ENCODE results near the gene TMPRSS9.
A peak's percentile ranks its signal among the peaks of the same experiment; 100 is the strongest.
"Not testable (repeated sequence)": the region's sequence is repeated elsewhere in the genome, so short reads cannot be mapped to it uniquely, and the experiment has no call there.

The TMPRSS9 gene

DNA sequence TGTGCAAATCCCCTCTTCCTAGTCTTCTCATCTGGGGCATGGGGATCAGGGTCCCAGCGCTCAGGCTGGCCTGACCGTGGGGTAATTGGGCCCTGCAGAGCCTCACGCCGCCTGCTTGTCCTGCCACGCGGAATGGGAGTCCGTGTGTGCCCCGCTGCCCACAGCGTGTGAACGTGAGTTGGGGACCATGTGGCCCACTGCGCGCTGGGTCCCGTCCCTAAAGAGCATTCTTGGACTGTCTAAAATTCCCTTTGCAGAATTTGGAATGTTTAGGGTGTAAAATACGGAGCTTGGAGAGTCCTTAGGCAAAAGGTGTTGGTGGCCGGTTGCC, 2.9 kb downstream of the TMPRSS9 start:
- DNase-seq = no peak

DNA sequence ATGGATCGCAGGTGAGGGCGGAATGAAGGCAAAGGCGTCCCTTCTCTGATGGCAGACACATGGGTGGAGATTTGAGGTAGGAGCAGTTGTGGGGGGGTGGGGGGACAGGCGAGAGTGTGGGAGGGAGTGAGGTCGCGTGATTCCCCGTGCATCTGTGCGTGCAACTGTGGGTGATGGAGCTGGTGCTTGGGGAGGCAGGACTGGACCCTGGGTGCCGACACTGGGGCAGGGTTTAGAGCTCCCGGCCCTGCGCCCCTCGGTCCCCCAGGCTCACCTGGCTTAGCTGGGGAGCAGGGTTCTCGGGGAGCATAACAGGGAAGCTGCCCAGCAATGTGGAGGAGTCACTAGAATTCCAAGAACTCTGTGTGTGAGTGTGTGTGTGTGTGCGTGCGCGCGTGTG, 3.4 kb downstream of the TMPRSS9 start:
- no peak for DNase-seq

DNA sequence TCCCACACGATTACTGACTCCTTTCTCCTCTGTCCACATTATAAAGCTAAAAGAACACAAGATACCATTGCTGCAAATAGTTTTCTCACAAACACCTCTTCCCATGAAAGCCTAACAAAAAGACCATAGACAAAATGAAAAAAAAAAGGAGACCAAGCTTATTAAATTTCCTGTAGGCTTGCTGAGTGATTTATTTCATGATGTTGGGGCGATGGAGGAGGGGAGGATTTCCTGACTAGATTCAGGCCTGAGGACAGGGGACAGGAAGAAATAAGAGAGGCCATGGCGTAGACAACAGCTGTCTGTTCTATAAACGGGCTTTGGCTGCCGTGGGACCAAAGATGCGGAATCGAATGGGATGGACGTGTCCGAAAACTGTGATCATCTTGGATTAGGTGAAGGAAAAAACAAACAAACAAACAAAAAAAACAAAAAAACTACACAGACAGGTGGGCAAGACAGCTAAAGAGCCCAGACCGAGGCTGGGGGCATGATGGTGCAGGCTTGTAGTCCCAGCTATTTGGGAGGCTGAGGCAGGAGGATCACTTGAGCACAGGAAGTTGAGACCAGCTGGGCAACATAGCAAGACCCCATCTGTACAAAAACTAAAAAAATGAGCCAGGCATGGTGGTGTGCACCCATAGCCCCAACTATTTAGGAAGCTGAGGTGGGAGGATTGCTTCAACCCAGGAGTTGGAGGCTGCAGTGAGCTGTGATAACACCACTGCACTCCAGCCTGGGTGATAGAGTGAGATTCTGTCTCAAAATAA, 5.3 kb downstream of the TMPRSS9 start:
- DNase-seq = no peak

DNA sequence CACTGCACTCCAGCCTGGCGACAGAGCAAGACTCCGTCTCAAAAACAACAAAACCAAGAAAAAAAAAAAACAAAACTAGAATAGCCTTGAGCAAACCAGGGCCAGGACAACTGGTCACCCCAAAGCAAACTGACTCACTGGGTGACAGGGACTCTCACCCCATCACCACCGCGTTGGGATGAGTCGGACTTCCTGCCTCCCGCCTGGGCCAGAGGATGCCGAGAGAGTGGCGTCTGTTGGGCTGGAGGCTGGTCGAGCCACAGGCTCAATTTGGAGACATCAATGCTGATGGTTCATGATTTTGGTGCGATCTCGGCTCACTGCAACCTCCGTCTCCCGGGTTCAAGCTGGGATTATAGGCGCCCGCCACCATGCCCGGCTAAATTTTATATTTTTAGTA, 11.6 kb downstream of the TMPRSS9 start:
- no peak for DNase-seq

DNA sequence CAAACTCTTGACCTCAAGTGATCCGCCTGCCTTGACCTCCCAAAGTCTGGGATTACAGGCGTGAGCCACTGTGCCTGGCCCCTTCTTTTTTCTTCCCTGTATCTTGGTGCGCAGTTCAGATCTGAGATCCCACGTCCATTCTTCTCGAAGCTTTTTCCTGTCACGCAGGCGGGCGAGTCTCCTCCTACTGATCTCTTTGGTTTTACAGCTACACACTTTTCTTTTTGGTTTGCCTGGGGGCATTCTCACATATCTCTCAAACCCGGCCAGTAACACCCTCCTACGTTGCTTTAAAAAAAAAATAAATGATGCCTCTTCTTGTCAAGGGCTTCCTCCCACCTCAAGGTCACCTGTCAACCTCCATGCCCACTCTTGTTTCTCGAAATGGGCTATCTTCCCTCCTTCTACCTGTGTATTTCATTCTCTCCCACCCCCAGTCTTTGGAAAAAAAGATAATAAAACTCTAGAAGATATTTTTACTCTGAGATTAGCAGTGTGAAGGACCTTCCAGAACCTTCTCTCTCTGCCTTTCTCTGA, 12.1 kb downstream of the TMPRSS9 start:
- DNase-seq = no peak

DNA sequence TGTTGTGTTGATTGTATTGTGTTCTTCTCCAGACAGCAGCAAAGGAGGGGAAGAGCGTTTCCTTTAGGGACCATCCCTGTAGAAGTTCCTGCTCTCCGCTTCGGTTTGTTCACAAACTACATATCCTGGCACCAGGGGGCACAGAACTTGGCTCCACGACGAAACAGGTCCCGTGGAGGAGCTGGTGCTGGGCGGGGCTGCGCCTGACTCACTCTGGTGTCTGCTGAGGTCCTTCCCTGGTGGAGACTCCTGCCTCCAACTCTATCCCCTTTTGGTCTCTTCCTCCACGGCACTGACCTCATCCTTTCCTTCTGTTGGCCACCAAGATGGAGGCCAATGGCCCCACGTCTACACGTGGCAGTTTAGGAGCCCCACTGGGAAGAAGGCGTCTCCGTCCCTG, 14.7 kb downstream of the TMPRSS9 start:
- no peak for DNase-seq

DNA sequence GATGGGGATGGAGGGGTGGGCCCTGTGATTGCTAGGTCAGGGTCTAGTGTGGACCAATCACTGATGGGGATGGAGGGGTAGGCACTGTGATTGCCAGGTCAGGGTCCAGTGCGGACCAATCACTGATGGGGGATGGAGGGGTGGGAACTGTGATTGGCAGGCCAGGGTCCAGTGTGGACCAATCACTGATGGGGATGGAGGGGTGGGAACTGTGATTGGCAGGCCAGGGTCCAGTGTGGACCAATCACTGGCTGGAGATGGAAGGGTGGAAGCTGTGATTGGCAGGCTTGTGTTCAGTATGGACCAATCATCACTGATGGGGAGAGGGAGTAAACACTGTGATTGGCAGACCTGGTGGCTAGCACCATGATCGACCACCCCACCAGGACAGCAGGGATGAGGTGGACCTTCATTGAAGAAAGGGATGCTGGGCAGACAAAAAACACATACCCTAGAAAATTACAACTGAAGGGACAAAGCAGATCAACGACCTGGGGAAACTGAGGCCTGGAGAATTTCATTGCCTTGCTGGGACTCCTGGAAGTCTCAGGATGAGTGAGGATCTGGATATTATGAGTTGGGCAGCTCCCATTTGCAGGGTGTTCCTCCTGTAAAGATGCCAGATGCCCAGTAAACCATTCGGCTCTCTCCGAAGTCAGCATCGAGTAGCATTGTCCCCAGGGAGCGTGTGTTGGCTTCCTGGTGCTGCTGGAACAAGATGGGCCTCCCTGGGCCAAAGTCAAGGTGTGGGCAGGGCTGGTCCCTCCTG, 15.5 kb downstream of the TMPRSS9 start:
- no peak for DNase-seq

DNA sequence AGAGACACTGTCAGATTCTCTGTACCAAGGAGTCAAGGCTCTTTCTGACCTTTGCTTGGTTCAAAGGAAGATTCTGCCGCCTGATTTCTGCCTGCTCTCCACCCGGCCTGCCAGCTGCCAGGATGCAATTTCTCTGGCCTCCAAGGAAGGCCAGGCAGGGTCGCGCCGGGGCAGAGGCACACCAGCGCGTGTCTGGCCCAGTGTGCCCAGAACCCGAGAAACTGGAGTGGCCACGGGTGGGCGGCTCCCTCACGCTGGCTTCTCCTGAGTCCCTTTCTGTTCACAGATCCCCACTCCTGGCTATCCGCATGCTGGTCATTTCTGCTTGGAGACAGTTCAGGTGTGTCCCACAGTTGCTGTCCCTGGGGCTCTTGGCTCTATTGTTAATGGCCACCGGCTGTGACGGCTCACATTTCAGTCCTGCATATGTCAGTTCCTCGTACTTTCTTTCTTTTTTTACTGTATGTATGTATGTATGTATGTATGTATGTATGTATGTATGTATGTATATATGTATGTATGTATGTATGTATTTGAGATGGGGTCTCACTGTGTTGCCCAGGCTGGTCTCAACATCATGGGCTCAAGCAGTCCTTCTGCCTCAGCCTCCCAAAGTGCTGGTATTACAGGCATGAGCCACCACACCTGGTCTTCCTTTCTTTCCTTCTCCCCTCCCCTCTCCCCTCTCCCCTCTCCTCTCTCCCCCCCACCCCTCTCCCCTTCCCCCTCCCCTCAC, 16.9 kb downstream of the TMPRSS9 start:
- DNase-seq = no peak

DNA sequence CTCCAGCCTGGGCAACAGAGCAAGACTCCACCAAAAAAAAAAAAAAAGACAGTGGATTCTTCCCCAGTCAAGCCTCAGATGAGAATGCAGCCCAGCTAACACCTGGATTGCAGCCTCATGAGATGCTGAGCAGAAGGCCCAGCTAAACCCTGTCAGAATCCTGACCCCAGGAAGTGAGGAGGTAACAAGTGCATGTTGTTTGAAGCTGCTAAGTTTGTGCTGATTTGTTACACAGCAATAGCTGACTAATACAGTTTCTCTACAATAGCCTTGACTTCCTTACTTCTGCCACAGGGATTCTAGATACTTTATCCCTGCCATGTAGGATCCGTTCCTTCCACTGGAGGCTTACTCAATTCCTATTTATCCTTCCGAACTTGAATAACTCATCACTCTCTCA, 20.5 kb downstream of the TMPRSS9 start:
- DNase-seq = no peak

DNA sequence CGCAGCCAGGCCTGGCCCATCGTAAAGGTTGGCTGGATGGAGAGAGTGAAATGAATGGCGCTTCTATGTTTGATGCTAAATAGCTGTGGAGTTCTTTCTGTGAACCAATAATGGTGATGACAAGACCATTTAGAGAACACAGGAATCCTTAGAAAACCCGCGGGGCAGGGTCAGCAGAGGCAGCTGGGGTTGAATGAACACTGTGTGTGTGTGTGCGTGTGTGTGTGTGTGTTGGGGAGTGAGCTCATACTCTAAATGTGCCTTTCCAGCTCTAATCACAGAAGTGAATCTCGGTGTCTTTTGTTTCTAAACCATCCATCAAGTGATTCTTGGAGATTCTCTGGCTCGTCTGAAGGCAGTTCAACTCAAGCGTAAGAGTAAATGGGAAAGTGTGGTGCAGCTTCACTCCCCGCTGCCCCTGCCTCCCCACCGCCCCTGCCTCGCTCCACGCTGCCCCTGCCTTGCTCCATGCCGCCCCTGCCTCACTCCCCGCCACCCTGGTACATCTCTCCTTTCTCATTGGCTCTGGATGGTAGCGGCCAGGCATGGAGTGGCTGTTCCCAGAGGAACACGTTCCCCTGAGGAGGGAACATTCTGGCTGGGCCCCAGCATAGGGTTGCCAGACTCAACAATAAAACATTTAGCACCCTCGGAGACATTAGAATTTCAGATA, 21.2 kb downstream of the TMPRSS9 start:
- no peak for DNase-seq

DNA sequence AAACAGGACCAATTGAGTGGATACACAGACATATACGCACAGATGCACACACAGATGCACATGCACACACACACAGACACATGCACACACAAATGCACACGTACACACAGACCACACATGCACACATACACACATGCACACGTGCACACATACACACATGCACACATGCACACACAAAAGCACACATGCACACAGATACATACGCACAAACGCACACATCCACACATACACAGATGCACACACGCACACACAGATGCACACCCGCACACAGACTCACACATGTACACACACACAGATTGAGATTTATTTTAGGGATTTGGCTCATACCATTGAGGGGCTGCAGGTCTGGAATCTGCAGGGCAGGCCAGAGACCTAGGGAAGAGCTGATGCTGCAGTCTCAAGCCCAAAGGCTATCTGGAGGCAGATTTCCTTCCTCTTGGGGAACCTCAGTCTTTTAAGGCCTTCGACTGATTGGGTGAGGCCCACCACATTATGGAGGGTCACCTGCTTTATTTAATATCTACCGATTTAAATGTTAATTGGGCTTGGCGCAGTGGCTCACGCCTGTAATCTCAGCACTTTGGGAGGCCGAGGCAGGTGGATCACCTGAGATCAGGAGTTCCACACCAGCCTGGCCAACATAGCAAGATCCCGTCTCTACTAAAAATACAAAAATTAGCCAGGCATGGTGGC, 22.6 kb downstream of the TMPRSS9 start:
- no peak for DNase-seq

DNA sequence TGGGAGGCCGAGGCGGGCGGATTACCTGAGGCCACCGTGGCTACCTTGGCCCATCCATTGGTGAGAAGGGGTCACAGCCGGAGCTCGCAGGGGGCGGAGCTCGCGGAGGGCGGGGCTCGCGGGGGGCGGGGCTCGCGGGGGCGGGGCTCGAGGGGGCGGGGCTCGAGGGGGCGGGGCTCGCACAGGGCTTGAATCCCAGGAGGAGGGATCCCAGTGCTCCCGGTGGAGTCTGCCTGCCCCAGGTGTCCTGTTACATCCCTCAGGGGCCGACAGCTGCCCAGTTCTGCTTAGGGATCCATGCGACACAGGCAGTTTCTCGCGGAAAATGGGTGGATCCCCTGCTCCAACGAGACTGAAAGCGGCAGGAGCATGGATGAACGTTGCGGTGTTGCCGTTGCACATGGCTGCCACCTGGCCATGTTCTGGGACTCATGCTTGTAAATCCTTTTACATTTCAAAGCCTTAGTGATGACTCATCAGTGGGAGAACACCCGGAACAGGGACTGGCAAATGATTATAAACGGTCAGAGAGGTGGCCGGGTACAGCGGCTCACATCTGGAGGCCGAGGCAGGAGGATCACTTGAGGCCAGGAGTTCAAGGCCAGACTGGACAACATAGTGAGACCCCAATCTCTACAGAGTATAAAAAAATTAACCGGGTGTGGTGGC, 25.1 kb downstream of the TMPRSS9 start:
- peak; percentile 84 for DNase-seq

DNA sequence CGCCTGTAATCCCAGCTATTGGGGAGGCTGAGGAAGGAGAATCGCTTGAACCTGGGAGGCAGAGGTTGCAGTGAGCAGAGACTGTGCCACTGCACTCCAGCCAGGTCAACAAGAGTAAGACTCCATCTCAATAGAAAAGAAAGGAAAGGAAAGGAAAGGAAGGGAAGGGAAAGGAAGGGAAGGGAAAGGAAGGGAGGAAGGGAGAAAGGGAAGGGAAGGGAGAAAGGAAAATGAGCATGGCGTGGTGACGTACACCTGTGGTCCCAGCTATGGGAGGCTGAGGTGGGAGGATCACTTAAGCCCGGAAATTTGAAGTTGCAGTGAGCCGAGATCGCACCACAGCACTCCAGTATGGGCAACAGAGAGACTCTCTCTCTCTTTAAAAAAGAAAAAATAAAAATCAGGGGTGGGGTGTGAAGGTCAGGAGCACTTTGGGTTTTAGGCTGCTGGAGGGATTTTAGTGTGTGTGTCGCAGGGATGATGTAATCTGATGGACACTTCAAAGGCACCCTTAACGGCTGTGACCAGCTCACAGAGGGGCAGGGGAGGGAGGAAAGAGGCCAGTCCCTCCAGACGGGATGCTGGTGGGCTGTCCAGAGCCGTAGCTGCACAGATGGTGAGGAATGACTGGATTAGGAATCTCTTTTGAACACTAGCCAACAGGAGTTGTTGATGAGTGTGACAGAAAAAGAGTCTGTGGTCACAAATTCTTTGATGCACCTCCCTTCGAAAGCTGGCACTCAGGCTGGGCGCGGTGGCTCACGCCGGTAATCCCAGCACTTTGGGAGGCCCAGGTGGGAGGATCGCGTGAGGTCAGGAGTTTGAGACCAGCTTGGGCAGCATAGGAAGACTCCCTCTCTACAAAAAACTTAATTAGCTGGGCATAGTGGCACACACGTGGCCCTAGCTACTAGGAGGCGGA, 27.6 kb downstream of the TMPRSS9 start:
- no peak for DNase-seq

DNA sequence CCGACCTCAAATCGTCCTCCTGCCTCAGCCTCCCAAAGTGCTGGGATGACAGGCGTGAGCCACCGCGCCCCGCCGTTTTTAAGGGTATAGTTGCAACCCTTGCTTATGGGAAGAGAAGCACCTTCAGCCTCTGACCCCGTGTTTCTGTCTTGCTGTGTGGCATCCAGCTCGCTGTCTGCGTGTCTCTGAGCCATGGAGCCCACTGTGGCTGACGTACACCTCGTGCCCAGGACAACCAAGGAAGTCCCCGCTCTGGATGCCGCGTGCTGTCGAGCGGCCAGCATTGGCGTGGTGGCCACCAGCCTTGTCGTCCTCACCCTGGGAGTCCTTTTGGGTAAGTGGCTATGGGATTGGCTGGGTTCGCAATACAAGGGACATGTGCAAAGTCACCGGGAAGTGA, 29.5 kb downstream of the TMPRSS9 start:
- no peak for DNase-seq

DNA sequence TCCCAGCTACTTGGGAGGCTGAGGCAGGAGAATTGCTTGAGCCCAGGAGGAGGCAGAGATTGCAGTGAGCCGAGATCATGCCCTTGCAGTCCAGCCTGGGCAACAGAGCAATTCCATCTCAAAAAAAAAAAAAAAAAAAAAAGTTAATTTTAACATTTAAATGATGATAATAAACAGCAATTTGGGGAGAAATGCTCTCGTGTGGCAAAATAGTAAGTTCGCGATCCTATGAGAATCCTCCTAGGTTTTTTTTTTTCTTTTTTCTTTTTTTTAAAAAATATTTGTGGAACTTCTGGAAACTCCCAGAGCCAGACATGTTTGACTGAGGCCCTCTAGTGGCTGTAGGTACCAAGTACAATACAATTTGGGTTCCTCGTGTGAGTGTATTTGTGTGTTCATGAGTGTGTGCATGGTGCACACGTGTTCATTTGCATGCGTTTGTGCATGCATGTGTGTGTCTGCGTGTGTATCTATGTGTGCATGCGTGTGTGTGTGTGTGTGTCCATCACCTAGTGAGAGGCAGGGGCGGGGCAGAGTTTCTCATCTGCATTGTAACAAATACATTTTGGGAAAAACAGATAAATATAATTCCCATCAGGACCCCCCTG, 31.2 kb downstream of the TMPRSS9 start:
- DNase-seq = peak; percentile 41

DNA sequence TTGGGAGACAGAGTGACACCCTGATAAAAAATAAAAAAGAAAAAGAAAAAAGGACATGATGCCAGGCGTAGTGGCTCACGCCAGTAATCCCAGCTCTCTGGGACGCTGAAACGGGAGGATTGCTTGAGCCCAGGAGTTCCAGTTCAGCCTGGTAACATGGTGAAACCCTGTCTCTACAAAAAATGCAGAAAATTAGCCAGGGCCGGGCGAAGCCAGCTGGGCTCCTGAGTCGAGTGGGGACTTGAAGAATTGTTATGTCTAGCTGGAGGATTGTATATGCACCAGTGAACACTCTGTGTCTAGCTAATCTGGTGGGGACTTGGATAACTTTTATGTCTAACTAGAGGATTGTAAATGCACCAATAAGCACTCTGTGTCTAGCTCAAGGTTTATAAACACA, 32.3 kb downstream of the TMPRSS9 start:
- DNase-seq = no peak

DNA sequence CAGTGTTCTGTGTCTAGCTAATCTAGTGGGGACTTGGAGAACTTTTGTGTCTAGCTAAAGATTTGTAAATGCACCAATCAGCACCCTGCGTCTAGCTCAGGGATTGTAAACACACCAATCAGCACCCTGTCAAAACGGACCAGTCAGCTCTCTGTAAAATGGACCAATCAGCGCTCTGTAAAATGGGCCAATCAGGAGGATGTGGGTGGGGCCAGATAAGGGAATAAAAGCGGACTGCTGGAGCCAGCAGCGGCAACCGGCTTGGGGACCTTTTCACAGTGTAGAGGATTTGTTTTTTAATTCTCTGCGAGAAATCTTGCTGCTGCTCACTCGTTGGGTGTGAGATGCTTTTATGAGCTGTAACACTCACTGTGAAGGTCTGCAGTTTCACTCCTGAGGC, 32.8 kb downstream of the TMPRSS9 start:
- not testable (repeated sequence) for DNase-seq

DNA sequence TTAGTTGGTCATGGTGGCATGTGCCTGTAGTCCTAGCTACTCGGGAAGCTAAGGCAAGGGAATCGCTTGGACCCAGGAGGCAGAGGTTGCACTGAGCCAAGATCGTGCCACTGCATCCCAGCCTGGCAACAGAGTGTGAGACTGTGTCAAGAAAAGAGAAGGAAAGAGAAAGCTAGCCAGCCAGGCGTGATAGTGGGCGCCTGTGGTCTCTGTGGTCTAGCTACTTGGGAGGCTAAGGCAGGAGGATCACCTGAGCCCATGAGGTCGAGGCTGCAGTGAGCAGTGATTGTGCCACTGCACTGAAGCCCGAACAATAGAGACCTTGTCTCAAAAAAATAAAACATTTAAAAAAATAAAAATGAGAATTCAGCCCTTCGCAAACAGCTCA, 34.0 kb downstream of the TMPRSS9 start:
- no peak for DNase-seq

DNA sequence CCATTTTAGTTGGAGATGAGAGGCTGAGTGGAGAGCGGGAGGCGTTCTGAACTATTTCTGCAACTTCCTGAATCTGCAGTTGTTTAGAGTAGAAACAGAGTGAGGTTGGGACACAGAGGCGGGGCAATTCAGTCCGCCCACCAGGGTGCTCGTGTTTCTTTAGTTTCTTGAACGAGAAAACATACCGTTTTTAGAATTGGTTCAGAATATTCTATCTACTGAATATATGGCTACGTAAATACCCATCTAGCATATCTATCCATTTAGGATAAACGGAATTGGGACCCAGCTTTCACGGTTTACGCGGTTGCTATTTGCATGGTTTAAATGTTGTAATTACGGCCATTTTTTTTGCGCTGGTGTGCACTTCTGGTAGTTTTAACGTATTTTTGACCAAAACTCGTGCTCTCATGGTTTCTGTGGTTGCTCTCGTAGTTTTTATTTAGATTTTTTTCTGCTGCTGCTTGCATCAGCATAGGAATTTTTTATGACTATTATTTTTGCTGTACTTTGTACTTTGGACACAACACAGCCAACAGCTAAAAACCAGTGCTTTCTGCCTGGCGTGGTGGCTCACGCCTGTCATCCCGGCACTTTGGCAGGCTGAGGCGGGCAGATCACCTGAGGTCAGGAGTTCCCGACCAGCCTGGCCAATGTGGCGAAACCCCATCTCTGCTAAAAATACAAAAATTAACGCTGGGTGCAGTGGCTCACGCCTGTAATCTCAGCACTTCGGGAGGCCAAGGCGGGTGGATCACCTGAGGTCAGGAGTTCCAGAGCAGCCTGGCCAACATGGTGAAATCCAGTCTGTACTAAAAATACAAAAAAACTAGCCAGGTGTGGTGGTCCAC, 34.6 kb downstream of the TMPRSS9 start:
- DNase-seq = no peak
